OCI-LY3 (cell line): ENCODE data around the gene CYP27B1.

Experiments used
- H2AFZ ChIP-seq: fragments of 200-600, 300-600 bp; shearing (Covaris generic); 2 replicates; pipeline ENCODE4 v1.6.0; 2014; ENCODE audit warnings: antibody characterized with exemption, low read depth, low read length
- H3K27ac ChIP-seq: fragments of 200-600, 300-600 bp; sonication (generic); 2 replicates; pipeline ENCODE4 v1.5.1; 2014; ENCODE audit warnings: mild to moderate bottlenecking, low read length, moderate library complexity, mixed read lengths
- H3K27me3 ChIP-seq: fragments of 200-600, 300-600 bp; sonication (generic); 2 replicates; pipeline ENCODE4 v1.6.1; 2014; ENCODE audit warnings: low read depth, low read length, mixed read lengths
- H3K36me3 ChIP-seq: fragments of 200-600, 300-600 bp; sonication (generic); replicated peaks from 2 replicates; pipeline ENCODE3; 2014; ENCODE audit warnings: low read depth, low read length, mixed read lengths
- H3K4me1 ChIP-seq: fragments of 300-600, 200-600 bp; sonication (generic); 2 replicates; pipeline ENCODE4 v1.6.1; 2014; ENCODE audit warnings: low read length, mixed read lengths
- H3K4me2 ChIP-seq: fragments of 200-600, 300-600 bp; sonication (generic); 2 replicates; pipeline ENCODE4 v1.6.1; 2014; ENCODE audit warnings: low read length, mixed read lengths
- H3K4me3 ChIP-seq: fragments of 300-600, 200-600 bp; sonication (generic); 2 replicates; pipeline ENCODE4 v1.5.1; 2014; ENCODE audit warnings: antibody characterized with exemption, mild to moderate bottlenecking, low read length, moderate library complexity
- H3K79me2 ChIP-seq: fragments of 300-600, 200-600 bp; shearing (Covaris generic); 2 replicates; pipeline ENCODE4 v1.6.1; 2014; ENCODE audit warnings: mild to moderate bottlenecking, low read length, mixed read lengths
- H3K9ac ChIP-seq: fragments of 300-600, 200-600 bp; shearing (Covaris generic); 2 replicates; pipeline ENCODE4 v1.6.0; 2014; ENCODE audit warnings: mild to moderate bottlenecking, low read length, moderate library complexity
- H3K9me3 ChIP-seq: fragments of 200-600, 300-600 bp; shearing (Covaris generic); 2 replicates; pipeline ENCODE4 v1.6.1; 2014; ENCODE audit warnings: low read length, mixed read lengths; ENCODE audit not compliant: insufficient read depth
- H4K20me1 ChIP-seq: fragments of 200-600, 300-600 bp; sonication (generic); 2 replicates; pipeline ENCODE4 v1.6.1; 2016; ENCODE audit warnings: low read length, mixed read lengths; ENCODE audit not compliant: insufficient read depth
- CTCF ChIP-seq: fragments of 200-600, 300-600 bp; sonication (generic); IDR thresholded peaks from 2 replicates; pipeline ENCODE4 v1.5.1; 2014; ENCODE audit warnings: antibody characterized with exemption, low read length, low read depth
- EZH2phosphoT487 ChIP-seq: fragments of 200-600 bp; shearing (Covaris generic); IDR thresholded peaks from 2 replicates; pipeline ENCODE4 v1.6.1; 2018; ENCODE audit warnings: antibody characterized with exemption, mixed run types, low read depth

Gene CYP27B1

GRCh38 chr12:57766464-57767304 lies at the start of gene CYP27B1:
TSS of gene CYP27B1 (minus strand) at chr12:57767078. CDS start at chr12:57767041, 37 bp downstream.
- Histone ChIP-seq H3K27ac (no peak within 1 kb of the TSS), H3K4me3 (no peak within 1 kb of the TSS), H3K27me3 (no peaks in the 10 kb centered on the region), H4K20me1 (no peaks in the 10 kb centered on the region), H3K4me1 (peaks cover 8% of the 10 kb centered on the region), H2AFZ (no peak within 1 kb of the TSS), H3K36me3 (peaks cover 35% of the 10 kb centered on the region), H3K9me3 (no peaks in the 10 kb centered on the region), H3K9ac (no peak within 1 kb of the TSS), H3K79me2 (peaks cover 12% of the 10 kb centered on the region), H3K4me2 (peak within 1 kb of the TSS; percentile 83; the same call in 1 of the 2 replicates)
- no peak for TF ChIP-seq CTCF
- no peak for TF ChIP-seq EZH2phosphoT487

- peaks cover 7% of the 10 kb centered on the region for H3K36me3 ChIP-seq
- H3K79me2 ChIP-seq, result no peaks in the 10 kb centered on the region
- TF ChIP-seq EZH2phosphoT487 (no peak), CTCF (no peak)
- no peak overlapping the region for H3K4me3 ChIP-seq
- H3K9ac ChIP-seq, result no peak overlapping the region
- no peaks in the 10 kb centered on the region for H4K20me1 ChIP-seq
- H3K27me3 ChIP-seq, result no peaks in the 10 kb centered on the region
- H3K27ac ChIP-seq, result no peak overlapping the region
- no peak overlapping the region for H3K4me2 ChIP-seq
- no peaks in the 10 kb centered on the region for H3K9me3 ChIP-seq
- H2AFZ ChIP-seq, result no peak overlapping the region
- no peaks in the 10 kb centered on the region for H3K4me1 ChIP-seq
Observed at GRCh38 chr12:57816001-57816854, 49.4 kb upstream of the CYP27B1 start.

GRCh38 chr12:57815177-57816000 lies 48.5 kb upstream of the CYP27B1 start:
- no peaks in the 10 kb centered on the region for H3K9me3 ChIP-seq
- no peak overlapping the region for H3K4me3 ChIP-seq
- H3K27ac ChIP-seq, result no peak overlapping the region
- peaks cover 7% of the 10 kb centered on the region for H3K36me3 ChIP-seq
- no peaks in the 10 kb centered on the region for H4K20me1 ChIP-seq
- no peak overlapping the region for H3K4me2 ChIP-seq
- H3K27me3 ChIP-seq, result no peaks in the 10 kb centered on the region
- no peak overlapping the region for H3K9ac ChIP-seq
- no peaks in the 10 kb centered on the region for H3K4me1 ChIP-seq
- H2AFZ ChIP-seq, result no peak overlapping the region
- TF ChIP-seq CTCF (no peak), EZH2phosphoT487 (no peak)
- H3K79me2 ChIP-seq, result no peaks in the 10 kb centered on the region
